SK-N-SH (cell line): Measurements from ENCODE around the gene OR52B6. TPM values are rescaled to one million over a fixed set of nuclear protein-coding genes. Genes with fewer than 3 reads are reported as not detected.

Source experiments
- CTCF ChIA-PET: fragments of 300-600, 350-600 bp; formaldehyde crosslinking; extraction: SDS; loops from one replicate; lab custom pipeline; 2021; lab: Yijun Ruan, JAX
- POLR2A ChIA-PET: fragments of 350-600 bp; sonication (Branson Sonifier 250); formaldehyde crosslinking; extraction: SDS; loops from one replicate; lab custom pipeline; 2020; ENCODE audit warnings: antibody characterized with exemption, inconsistent platforms; lab: Yijun Ruan, JAX
- DNase-seq: peaks from one replicate; pipeline ENCODE4 v3.0.0; 2012
- H2AFZ ChIP-seq: fragments of 200-600 bp; sonication (generic); 2 replicates; pipeline ENCODE4 v1.8.1; 2016; ENCODE audit warnings: antibody characterized with exemption, mild to moderate bottlenecking, low read depth
- H3F3A ChIP-seq: fragments of 200-600 bp; sonication (generic); replicated peaks from 2 replicates; pipeline ENCODE3; 2016; ENCODE audit warnings: antibody characterized with exemption, mild to moderate bottlenecking; ENCODE audit not compliant: insufficient read depth
- H3K27ac ChIP-seq, 2 experiments: fragments of 200-500 bp in 1 of 2; fragments of 200-600 bp in 1 of 2; sonication (Bioruptor generic) in 1 of 2; sonication (generic), shearing (Covaris generic) in 1 of 2; 2 replicates each; pipeline versions ENCODE4 v1.5.1 to v1.6.1; 2014 to 2016; ENCODE audit warnings: low read depth in 2 of 2, inconsistent platforms in 1 of 2, low read length in 1 of 2, mild to moderate bottlenecking in 1 of 2, mixed read lengths in 1 of 2
- H3K27me3 ChIP-seq: fragments of 200-600 bp; sonication (generic), shearing (Covaris generic); 2 replicates; pipeline ENCODE4 v1.6.1; 2016; ENCODE audit warnings: mixed run types; ENCODE audit not compliant: insufficient read depth
- H3K36me3 ChIP-seq, 2 experiments: fragments of 200-500 bp in 1 of 2; fragments of 200-600 bp in 1 of 2; sonication (Bioruptor generic) in 1 of 2; sonication (generic) in 1 of 2; replicated peaks in 1 of 2; 2 replicates each; pipeline versions ENCODE3 to v1.5.1; 2014 to 2016; ENCODE audit warnings: low read length in 1 of 2, mild to moderate bottlenecking in 1 of 2; ENCODE audit not compliant: insufficient read depth in 2 of 2, control insufficient read depth in 1 of 2
- H3K4me1 ChIP-seq, 2 experiments: fragments of 200-500 bp in 1 of 2; fragments of 200-600 bp in 1 of 2; sonication (Bioruptor generic) in 1 of 2; sonication (generic), shearing (Covaris generic) in 1 of 2; 2 replicates each; pipeline versions ENCODE4 v1.5.1 to v1.6.1; 2014 to 2016; ENCODE audit warnings: low read depth in 1 of 2, low read length in 1 of 2, mixed run types in 1 of 2; ENCODE audit not compliant: insufficient read depth in 2 of 2, control insufficient read depth in 1 of 2
- H3K4me2 ChIP-seq: fragments of 200-600 bp; sonication (generic), shearing (Covaris generic); 2 replicates; pipeline ENCODE4 v1.6.1; 2017; ENCODE audit warnings: mixed run types
- H3K4me3 ChIP-seq, 2 experiments: fragments of 200-500 bp in 1 of 2; fragments of 200-600 bp in 1 of 2; sonication (Bioruptor generic) in 1 of 2; sonication (generic), shearing (Covaris generic) in 1 of 2; 2 replicates each; pipeline versions ENCODE4 v1.5.1 to v1.8.1; 2014 to 2016; ENCODE audit warnings: low read depth in 2 of 2, inconsistent platforms in 1 of 2, low read length in 1 of 2, mild to moderate bottlenecking in 1 of 2, mixed read lengths in 1 of 2, moderate library complexity in 1 of 2
- H3K79me2 ChIP-seq: fragments of 200-600 bp; sonication (generic); 2 replicates; pipeline ENCODE4 v1.8.1; 2017; ENCODE audit warnings: mild to moderate bottlenecking; ENCODE audit not compliant: insufficient read depth
- H3K9ac ChIP-seq: fragments of 200-600 bp; sonication (generic); 2 replicates; pipeline ENCODE4 v1.6.1; 2017; ENCODE audit warnings: mixed run types
- H3K9me2 ChIP-seq: fragments of 200-600 bp; sonication (generic); 2 replicates; pipeline ENCODE4 v1.6.1; 2017; ENCODE audit warnings: mixed run types
- H3K9me3 ChIP-seq: fragments of 200-600 bp; sonication (generic); 2 replicates; pipeline ENCODE4 v1.6.1; 2017; ENCODE audit warnings: mixed run types, mild to moderate bottlenecking, moderate library complexity
- H4K20me1 ChIP-seq: fragments of 200-600 bp; sonication (generic); 2 replicates; pipeline ENCODE4 v1.6.1; 2017; ENCODE audit warnings: mild to moderate bottlenecking, mixed run types; ENCODE audit not compliant: insufficient read depth
- CHD2 ChIP-seq: fragments of 150-350 bp; IDR thresholded peaks from 2 replicates; pipeline ENCODE4 v1.6.1; 2018; ENCODE audit warnings: low read length; ENCODE audit not compliant: partially characterized antibody
- CTCF ChIP-seq: fragments of 200-600 bp; sonication (generic); IDR thresholded peaks from 2 replicates; pipeline ENCODE4 v1.6.1; 2017; ENCODE audit warnings: antibody characterized with exemption, mild to moderate bottlenecking, moderate library complexity
- ELF1 ChIP-seq: IDR thresholded peaks from 2 replicates; pipeline ENCODE4 v1.4.0; 2012
- EZH2phosphoT487 ChIP-seq: fragments of 200-600 bp; sonication (generic); IDR thresholded peaks from 2 replicates; pipeline ENCODE4 v1.6.1; 2017; ENCODE audit warnings: low read depth, mixed run types, mild to moderate bottlenecking, antibody characterized with exemption, moderate library complexity, borderline replicate concordance
- FOXJ3 ChIP-seq: sonication (generic); formaldehyde crosslinking; IDR thresholded peaks from 2 replicates; pipeline ENCODE4 v1.5.1; 2020; ENCODE audit warnings: mild to moderate bottlenecking, missing genetic modification reagents
- FOXM1 ChIP-seq: IDR thresholded peaks from 2 replicates; pipeline ENCODE4 v1.4.0; 2012; ENCODE audit warnings: low read depth, mild to moderate bottlenecking
- GABPA ChIP-seq: IDR thresholded peaks from 2 replicates; pipeline ENCODE4 v1.4.0; 2012; ENCODE audit warnings: low read depth, mild to moderate bottlenecking
- IRF3 ChIP-seq: fragments of 150-350 bp; IDR thresholded peaks from 2 replicates; pipeline ENCODE4 v1.6.1; 2016; ENCODE audit warnings: mild to moderate bottlenecking, low read depth, low read length
- JUND ChIP-seq: IDR thresholded peaks from 2 replicates; pipeline ENCODE4 v1.4.0; 2012
- MAX ChIP-seq: IDR thresholded peaks from 2 replicates; pipeline ENCODE4 v1.4.0; 2012; ENCODE audit warnings: low read depth
- MEF2A ChIP-seq: IDR thresholded peaks from 2 replicates; pipeline ENCODE4 v1.4.0; 2012; ENCODE audit warnings: low read depth, borderline replicate concordance
- NFIC ChIP-seq: IDR thresholded peaks from 2 replicates; pipeline ENCODE4 v1.4.0; 2012; ENCODE audit warnings: borderline replicate concordance
- NRF1 ChIP-seq: IDR thresholded peaks from 2 replicates; pipeline ENCODE4 v1.6.1; 2012; ENCODE audit warnings: low read depth, mild to moderate bottlenecking, low read length
- RCOR1 ChIP-seq: fragments of 150-350 bp; IDR thresholded peaks from 2 replicates; pipeline ENCODE4 v1.6.1; 2017; ENCODE audit warnings: antibody characterized with exemption, low read length
- REST ChIP-seq: IDR thresholded peaks from 2 replicates; pipeline ENCODE4 v1.6.1; 2012; ENCODE audit warnings: mild to moderate bottlenecking, low read depth, low read length, moderate library complexity
- RXRA ChIP-seq: IDR thresholded peaks from 2 replicates; pipeline ENCODE4 v1.4.0; 2012; ENCODE audit warnings: low read depth, mild to moderate bottlenecking, borderline replicate concordance
- SMC3 ChIP-seq: IDR thresholded peaks from 2 replicates; pipeline ENCODE4 v1.6.1; 2012; ENCODE audit warnings: low read depth, low read length, improper control_type of control experiment
- TCF12 ChIP-seq: IDR thresholded peaks from 2 replicates; pipeline ENCODE4 v1.4.0; 2012
- TEAD4 ChIP-seq: IDR thresholded peaks from 2 replicates; pipeline ENCODE4 v1.4.0; 2012; ENCODE audit warnings: mild to moderate bottlenecking, borderline replicate concordance; ENCODE audit not compliant: insufficient read depth
- USF2 ChIP-seq: fragments of 150-350 bp; IDR thresholded peaks from 2 replicates; pipeline ENCODE4 v1.6.1; 2017; ENCODE audit warnings: antibody characterized with exemption, low read length, low read depth, borderline replicate concordance
- WGBS: methylation state at CpG from one replicate; pipeline ENCODE4 v1.1.6; 2017; ENCODE audit warnings: low lambda C conversion rate; 5-methylcytosine and 5-hydroxymethylcytosine counted together
- polyA plus RNA-seq, 3 experiments: library from polyadenylated mRNA; depleted of rRNA; stranded (reverse); fragments of >200 nt; gene quantifications; 2 replicates each; pipeline ENCODE4 v1.2.3, GENCODE V29; 2012

The OR52B6 gene
- polyA plus RNA-seq, 1 of the 3 experiments (the other 2 are of a cell fraction) = not detected

- Histone ChIP-seq H3F3A (no peaks in the 10 kb centered on the region), H3K27ac (no peak overlapping the region), H4K20me1 (no peaks in the 10 kb centered on the region), H3K4me3 (no peak overlapping the region), H3K27me3 (peaks cover 29% of the 10 kb centered on the region), H3K9me2 (no peaks in the 10 kb centered on the region), H3K9ac (no peak overlapping the region), H3K4me1 (no peaks in the 10 kb centered on the region), H3K79me2 (no peaks in the 10 kb centered on the region), H3K36me3 (no peaks in the 10 kb centered on the region), H3K4me2 (no peak overlapping the region), H3K9me3 (no peaks in the 10 kb centered on the region), H2AFZ (no peak overlapping the region)
- no peak for DNase-seq
- 12% methylated on average over 1 of the region's 1 CpG for WGBS
- ChIA-PET CTCF (no interaction called here), POLR2A (no interaction called here)
- TF ChIP-seq USF2 (no peak), MEF2A (no peak), GABPA (no peak), CTCF (no peak), SMC3 (no peak), RCOR1 (no peak), JUND (no peak), TEAD4 (no peak), EZH2phosphoT487 (no peak), IRF3 (no peak), NFIC (no peak), REST (no peak), ELF1 (no peak), FOXM1 (no peak), RXRA (no peak), CHD2 (no peak), MAX (no peak), TCF12 (no peak), FOXJ3 (CRISPR knock-in tag) (no peak), NRF1 (no peak)
Observed at GRCh38 chr11:5593146-5593545, 12.5 kb downstream of the OR52B6 start.
